ENCODE measurements around the gene GPR152. TPM values are rescaled to one million over a fixed set of nuclear protein-coding genes. Genes with fewer than 3 reads are reported as not detected.

The GPR152 gene
- total RNA-seq, 1 experiment from 2014 or later, result not detected

- no peak overlapping the region for H3K14ac ChIP-seq (ENCODE audit: insufficient read depth, low read length)
- H3K9ac ChIP-seq (ENCODE audit: extremely low read depth, insufficient read length, low read length), result no peak overlapping the region
- H4K8ac ChIP-seq (replicated peaks; ENCODE audit: insufficient read length, low read depth, low read length), result no peak overlapping the region
- no peak overlapping the region for H3K18ac ChIP-seq (ENCODE audit: insufficient read length, low read depth, low read length)
- no peak overlapping the region for H3K27ac ChIP-seq (ENCODE audit: insufficient read length, low read depth, low read length)
- H4K91ac ChIP-seq (ENCODE audit: insufficient read length, low read depth, low read length), result no peak overlapping the region
- no peaks in the 10 kb centered on the region for H3K9me3 ChIP-seq (ENCODE audit: control insufficient read depth, low read depth, low read length)
- H4K20me1 ChIP-seq (ENCODE audit: control insufficient read depth, insufficient read depth, insufficient read length), result no peaks in the 10 kb centered on the region
- H3K4me2 ChIP-seq (ENCODE audit: insufficient read depth, insufficient read length, low read length), result no peak overlapping the region
- H2BK5ac ChIP-seq (ENCODE audit: insufficient read length, low read length), result no peak overlapping the region
- H3K79me1 ChIP-seq (ENCODE audit: insufficient read depth, low read depth, low read length, poor library complexity, severe bottlenecking), result no peaks in the 10 kb centered on the region
- Mint-ChIP-seq H3K9me3 (no peaks in the 10 kb centered on the region), H3K27me3 (ENCODE audit: low read depth) (no peaks in the 10 kb centered on the region; the same call in 1 of the 2 replicates), H3K36me3 (ENCODE audit: insufficient read depth in 1 of 3, low read depth in 3 of 3) (peaks cover 10 to 37% (median 35%) of the 10 kb centered on the region in 3 experiments; a peak in 6 of 7 replicates), H3K4me1 (peaks cover 4 to 15% of the 10 kb centered on the region in 2 experiments), H3K27ac (peak overlapping the region in 1 of 3 experiments; percentile 55; a peak in 2 of 7 replicates), H3K4me3 (peak overlapping the region in 1 of 2 experiments; percentile 44; a peak in 2 of 5 replicates)
- H2AFZ ChIP-seq (ENCODE audit: low read length), result no peak overlapping the region
- H2BK15ac ChIP-seq (ENCODE audit: low read depth, low read length), result no peak overlapping the region
- no peak overlapping the region for H2BK120ac ChIP-seq (ENCODE audit: low read depth, low read length, poor library complexity, severe bottlenecking)
- H3T11ph ChIP-seq (ENCODE audit: low read length), result no peak overlapping the region
- no peak overlapping the region for H4K5ac ChIP-seq (ENCODE audit: insufficient read length, low read depth, low read length)
- H3K79me2 ChIP-seq (ENCODE audit: insufficient read depth, low read length), result no peaks in the 10 kb centered on the region
- TF ChIP-seq, protein P1, sequence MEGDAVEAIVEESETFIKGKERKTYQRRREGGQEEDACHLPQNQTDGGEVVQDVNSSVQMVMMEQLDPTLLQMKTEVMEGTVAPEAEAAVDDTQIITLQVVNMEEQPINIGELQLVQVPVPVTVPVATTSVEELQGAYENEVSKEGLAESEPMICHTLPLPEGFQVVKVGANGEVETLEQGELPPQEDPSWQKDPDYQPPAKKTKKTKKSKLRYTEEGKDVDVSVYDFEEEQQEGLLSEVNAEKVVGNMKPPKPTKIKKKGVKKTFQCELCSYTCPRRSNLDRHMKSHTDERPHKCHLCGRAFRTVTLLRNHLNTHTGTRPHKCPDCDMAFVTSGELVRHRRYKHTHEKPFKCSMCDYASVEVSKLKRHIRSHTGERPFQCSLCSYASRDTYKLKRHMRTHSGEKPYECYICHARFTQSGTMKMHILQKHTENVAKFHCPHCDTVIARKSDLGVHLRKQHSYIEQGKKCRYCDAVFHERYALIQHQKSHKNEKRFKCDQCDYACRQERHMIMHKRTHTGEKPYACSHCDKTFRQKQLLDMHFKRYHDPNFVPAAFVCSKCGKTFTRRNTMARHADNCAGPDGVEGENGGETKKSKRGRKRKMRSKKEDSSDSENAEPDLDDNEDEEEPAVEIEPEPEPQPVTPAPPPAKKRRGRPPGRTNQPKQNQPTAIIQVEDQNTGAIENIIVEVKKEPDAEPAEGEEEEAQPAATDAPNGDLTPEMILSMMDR (conservative IDR thresholded peaks at IDR 0.05), result peak; percentile 46; the same call in 2 of the 3 replicates
- no peak overlapping the region for H3K56ac ChIP-seq (ENCODE audit: insufficient read length, low read depth, low read length)
- H3K4me1 ChIP-seq (ENCODE audit: insufficient read depth, low read length), result no peaks in the 10 kb centered on the region; the same call in 1 of the 2 replicates
- no CpG with 5 or more reads among the region's 31 CpGs for WGBS (ENCODE audit: extremely low coverage, insufficient read length, low lambda C conversion rate)
- DNase-seq, result peak; percentile 63
- H2AK5ac ChIP-seq (ENCODE audit: insufficient read length, low read length), result no peak overlapping the region
- no peak overlapping the region for H2BK12ac ChIP-seq (ENCODE audit: insufficient read length, low read depth, low read length)
- H3K27me3 ChIP-seq (ENCODE audit: insufficient read depth, low read length), result no peaks in the 10 kb centered on the region
- no peak overlapping the region for H2BK20ac ChIP-seq (ENCODE audit: low read depth, low read length, poor library complexity, severe bottlenecking)
- H3K4ac ChIP-seq (ENCODE audit: low read depth, low read length), result no peak overlapping the region
- H3K23me2 ChIP-seq (ENCODE audit: insufficient read length, low read depth, low read length, poor library complexity, severe bottlenecking), result peaks cover 4% of the 10 kb centered on the region
- H3K23ac ChIP-seq (ENCODE audit: insufficient read length, low read depth, low read length), result no peak overlapping the region
These were observed 13.0 kb downstream of the GPR152 start for GRCh38 chr11:67439321-67440228.
